ENCODE results near the gene BANF1. TPM values are rescaled to one million over a fixed set of nuclear protein-coding genes. Genes with fewer than 3 reads are reported as not detected.
A peak's percentile ranks its signal among the peaks of the same experiment; 100 is the strongest.

The BANF1 gene
- total RNA-seq, 1 experiment from 2014 or later = 386 TPM

GRCh38 chr11:66015454-66015881 lies 13.2 kb downstream of the BANF1 start:
- no TSS peak for BruUV-seq (replicated peaks)
- POLR2A ChIA-PET (ENCODE audit: unreplicated experiment) = interaction anchor here (0.5 kb wide), 1 partner anchor 14 kb away, joined by 15 read pairs; no protein-coding TSS in a partner anchor

GRCh38 chr11:66015936-66016792 lies 13.9 kb downstream of the BANF1 start:
- no peak for TF ChIP-seq CTCF (conservative IDR thresholded peaks at IDR 0.05)
- no peak for TF ChIP-seq EZH2 (IDR thresholded peaks at IDR 0.05; ENCODE audit: low read depth)

More at GRCh38 chr11:66015454-66015881, 13.2 kb downstream of the BANF1 start:
- H3F3A ChIP-seq (ENCODE audit: insufficient read depth, low read depth) = peaks cover 37% of the 10 kb centered on the region
- H3K4me2 ChIP-seq = peak overlapping the region; percentile 57
- H2AFZ ChIP-seq = no peak overlapping the region
- intact Hi-C loops (cut with micrococcal nuclease; ENCODE audit: unreplicated experiment) = no loop called here
- 0 out of 2 replicates have a peak, but pooled peaks cover 4% of the 10 kb centered on the region for H3K79me2 ChIP-seq (ENCODE audit: low read depth)
- H3K27ac ChIP-seq = peak overlapping the region; percentile 38
- peak; percentile 80 to 89 for DNase-seq
- no peaks in the 10 kb centered on the region for H3K9me2 ChIP-seq (ENCODE audit: insufficient read depth)
- peaks cover 65% of the 10 kb centered on the region for H3K4me1 ChIP-seq (replicated peaks; ENCODE audit: insufficient read depth)
- no peaks in the 10 kb centered on the region for H3K9me3 ChIP-seq (ENCODE audit: insufficient read depth, low read depth)
- no peaks in the 10 kb centered on the region for H4K20me1 ChIP-seq (ENCODE audit: insufficient read depth)
- TF ChIP-seq EZH2 (IDR thresholded peaks at IDR 0.05; ENCODE audit: low read depth) = no peak
- no peak for TF ChIP-seq CTCF (conservative IDR thresholded peaks at IDR 0.05)
- H3K36me3 ChIP-seq (ENCODE audit: low read depth) = no peaks in the 10 kb centered on the region
- H3K4me3 ChIP-seq = no peak overlapping the region
- CTCF ChIA-PET = no interaction called here
- no peaks in the 10 kb centered on the region for H3K27me3 ChIP-seq (ENCODE audit: insufficient read depth, low read depth)

GRCh38 chr11:66016793-66017177 lies 14.5 kb downstream of the BANF1 start:
- CTCF ChIA-PET = no interaction called here
- no peaks in the 10 kb centered on the region for H3K9me2 ChIP-seq (ENCODE audit: insufficient read depth)
- TF ChIP-seq EZH2 (IDR thresholded peaks at IDR 0.05; ENCODE audit: low read depth) = no peak
- no peak for TF ChIP-seq CTCF (conservative IDR thresholded peaks at IDR 0.05)
- POLR2A ChIA-PET (ENCODE audit: unreplicated experiment) = interaction anchor here (0.6 kb wide), 1 partner anchor 39 kb away, joined by 4 read pairs; no protein-coding TSS in a partner anchor
- H3K36me3 ChIP-seq (ENCODE audit: low read depth) = no peaks in the 10 kb centered on the region
- no peaks in the 10 kb centered on the region for H4K20me1 ChIP-seq (ENCODE audit: insufficient read depth)
- no peaks in the 10 kb centered on the region for H3K27me3 ChIP-seq (ENCODE audit: insufficient read depth, low read depth)
- no peak overlapping the region for H3K4me2 ChIP-seq
- no peak for DNase-seq
- no peak overlapping the region for H2AFZ ChIP-seq
- intact Hi-C loops (cut with micrococcal nuclease; ENCODE audit: unreplicated experiment) = no loop called here
- 0 out of 2 replicates have a peak, but pooled peaks cover 4% of the 10 kb centered on the region for H3K79me2 ChIP-seq (ENCODE audit: low read depth)
- no TSS peak for BruUV-seq (replicated peaks)
- no peaks in the 10 kb centered on the region for H3K9me3 ChIP-seq (ENCODE audit: insufficient read depth, low read depth)
- H3K4me1 ChIP-seq (replicated peaks; ENCODE audit: insufficient read depth) = peaks cover 68% of the 10 kb centered on the region
- H3K4me3 ChIP-seq = no peak overlapping the region
- no peak overlapping the region for H3K27ac ChIP-seq
- peaks cover 27% of the 10 kb centered on the region for H3F3A ChIP-seq (ENCODE audit: insufficient read depth, low read depth)

More at GRCh38 chr11:66015936-66016792, 13.9 kb downstream of the BANF1 start:
- Histone ChIP-seq H3K27me3 (ENCODE audit: insufficient read depth, low read depth) (no peaks in the 10 kb centered on the region), H3K4me2 (peak overlapping the region; percentile 57), H2AFZ (no peak overlapping the region), H3K36me3 (ENCODE audit: low read depth) (no peaks in the 10 kb centered on the region), H3K9me3 (ENCODE audit: insufficient read depth, low read depth) (no peaks in the 10 kb centered on the region), H3K9me2 (ENCODE audit: insufficient read depth) (no peaks in the 10 kb centered on the region), H3K79me2 (ENCODE audit: low read depth) (0 out of 2 replicates have a peak, but pooled peaks cover 4% of the 10 kb centered on the region), H3K27ac (peak overlapping the region; percentile 38), H3F3A (ENCODE audit: insufficient read depth, low read depth) (peaks cover 31% of the 10 kb centered on the region), H3K4me3 (no peak overlapping the region), H3K4me1 (replicated peaks; ENCODE audit: insufficient read depth) (peaks cover 66% of the 10 kb centered on the region), H4K20me1 (ENCODE audit: insufficient read depth) (no peaks in the 10 kb centered on the region)
- no TSS peak for BruUV-seq (replicated peaks)
- POLR2A ChIA-PET (ENCODE audit: unreplicated experiment) = interaction anchor here (0.6 kb wide), 1 partner anchor 40 kb away, joined by 4 read pairs; no protein-coding TSS in a partner anchor
- no peak for DNase-seq
- CTCF ChIA-PET = no interaction called here
- intact Hi-C loops (cut with micrococcal nuclease; ENCODE audit: unreplicated experiment) = no loop called here
